Ishikawa (cell line): ENCODE measurements around the gene FAM168A.

Experiments
- CEBPB ChIP-seq: IDR thresholded peaks from 2 replicates; pipeline ENCODE4 v1.6.1; 2012
- CREB1 ChIP-seq: IDR thresholded peaks from 2 replicates; pipeline ENCODE4 v1.6.1; 2012; ENCODE audit warnings: low read depth
- EGR1 ChIP-seq: IDR thresholded peaks from 2 replicates; pipeline ENCODE4 v1.6.1; 2012
- EP300 ChIP-seq: IDR thresholded peaks from 2 replicates; pipeline ENCODE4 v1.6.1; 2012; ENCODE audit warnings: borderline replicate concordance
- FOXM1 ChIP-seq: IDR thresholded peaks from 2 replicates; pipeline ENCODE4 v1.6.1; 2012; ENCODE audit warnings: low read depth, borderline replicate concordance
- NFIC ChIP-seq: IDR thresholded peaks from 2 replicates; pipeline ENCODE4 v1.6.1; 2012
- RAD21 ChIP-seq: IDR thresholded peaks from 2 replicates; pipeline ENCODE4 v1.6.1; 2012; ENCODE audit warnings: low read depth
- REST ChIP-seq: IDR thresholded peaks from 2 replicates; pipeline ENCODE4 v1.6.1; 2012; ENCODE audit warnings: low read depth, mild to moderate bottlenecking
- TAF1 ChIP-seq: IDR thresholded peaks from 2 replicates; pipeline ENCODE4 v1.6.1; 2012; ENCODE audit warnings: low read depth, mild to moderate bottlenecking
- TCF12 ChIP-seq: IDR thresholded peaks from 2 replicates; pipeline ENCODE4 v1.6.1; 2012; ENCODE audit warnings: low read depth
- TEAD4 ChIP-seq: IDR thresholded peaks from 2 replicates; pipeline ENCODE4 v1.6.1; 2012
- YY1 ChIP-seq: IDR thresholded peaks from 2 replicates; pipeline ENCODE4 v1.6.1; 2012; ENCODE audit warnings: low read depth
- ZBTB7A ChIP-seq: IDR thresholded peaks from 2 replicates; pipeline ENCODE4 v1.6.1; 2012; ENCODE audit warnings: low read depth
- TF ChIP-seq, protein P1 (sequence below): IDR thresholded peaks from 2 replicates; pipeline ENCODE4 v1.6.1; 2012
- TF ChIP-seq, protein P2 (sequence below): IDR thresholded peaks from 2 replicates; pipeline ENCODE4 v1.6.1; 2012

The FAM168A gene

GRCh38 chr11:73446766-73447165 is 151.1 kb downstream of the FAM168A start:
- no peak for TF ChIP-seq REST
- TF ChIP-seq FOXM1: no peak
- TF ChIP-seq NFIC: no peak
- TF ChIP-seq YY1: no peak
- TF ChIP-seq TAF1: no peak
- no peak for TF ChIP-seq ZBTB7A

DNA sequence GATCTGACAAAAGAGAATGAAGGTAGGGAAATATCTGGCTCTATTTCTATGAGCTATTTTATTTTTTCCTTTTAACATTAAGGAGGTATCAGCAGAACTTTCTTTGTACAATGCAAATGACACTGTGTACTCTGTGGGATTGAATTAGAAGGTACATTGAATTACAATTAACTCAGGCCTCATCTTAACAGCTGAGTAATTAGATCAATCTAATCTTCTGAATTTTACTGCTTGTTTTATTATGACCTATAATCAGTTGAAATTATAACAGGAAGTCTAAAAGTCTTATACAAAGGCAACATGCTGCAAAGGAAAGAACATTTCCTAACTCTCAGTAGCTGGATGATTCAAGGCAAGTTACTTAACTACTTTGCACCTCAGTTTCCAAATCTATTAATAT is 151.9 kb downstream of the FAM168A start:
- no peak for TF ChIP-seq YY1
- TF ChIP-seq EP300: no peak
- TF ChIP-seq NFIC: no peak
- no peak for TF ChIP-seq RAD21
- no peak for TF ChIP-seq FOXM1
- TF ChIP-seq CEBPB: no peak
- TF ChIP-seq CREB1: no peak
- TF ChIP-seq TEAD4: no peak
- no peak for TF ChIP-seq ZBTB7A
- no peak for TF ChIP-seq EGR1
- no peak for TF ChIP-seq REST
- TF ChIP-seq, protein P1, sequence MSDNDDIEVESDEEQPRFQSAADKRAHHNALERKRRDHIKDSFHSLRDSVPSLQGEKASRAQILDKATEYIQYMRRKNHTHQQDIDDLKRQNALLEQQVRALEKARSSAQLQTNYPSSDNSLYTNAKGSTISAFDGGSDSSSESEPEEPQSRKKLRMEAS: no peak
- TF ChIP-seq TCF12: no peak
- no peak for TF ChIP-seq TAF1
- TF ChIP-seq, protein P2, sequence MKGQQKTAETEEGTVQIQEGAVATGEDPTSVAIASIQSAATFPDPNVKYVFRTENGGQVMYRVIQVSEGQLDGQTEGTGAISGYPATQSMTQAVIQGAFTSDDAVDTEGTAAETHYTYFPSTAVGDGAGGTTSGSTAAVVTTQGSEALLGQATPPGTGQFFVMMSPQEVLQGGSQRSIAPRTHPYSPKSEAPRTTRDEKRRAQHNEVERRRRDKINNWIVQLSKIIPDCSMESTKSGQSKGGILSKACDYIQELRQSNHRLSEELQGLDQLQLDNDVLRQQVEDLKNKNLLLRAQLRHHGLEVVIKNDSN: no peak

GRCh38 chr11:73439002-73439843 is 158.7 kb downstream of the FAM168A start:
- TF ChIP-seq CEBPB: no peak
- TF ChIP-seq FOXM1: no peak
- no peak for TF ChIP-seq ZBTB7A
- TF ChIP-seq TEAD4: no peak
- TF ChIP-seq NFIC: no peak
- no peak for TF ChIP-seq EGR1
- TF ChIP-seq REST: no peak
- no peak for TF ChIP-seq CREB1
- TF ChIP-seq TCF12: no peak
- TF ChIP-seq, protein P2: no peak
- no peak for TF ChIP-seq TAF1
- no peak for TF ChIP-seq RAD21
- TF ChIP-seq, protein P1: no peak
- no peak for TF ChIP-seq EP300
- TF ChIP-seq YY1: no peak

- TF ChIP-seq EP300 (no peak), TEAD4 (no peak), YY1 (no peak), TAF1 (no peak), CEBPB (no peak), REST (no peak), NFIC (no peak), TCF12 (no peak), ZBTB7A (no peak), CREB1 (no peak), EGR1 (no peak), RAD21 (no peak), FOXM1 (no peak)
- TF ChIP-seq, protein P2: no peak
- TF ChIP-seq, protein P1: no peak
These were observed 166.5 kb downstream of the FAM168A start for GRCh38 chr11:73431396-73431795.
